LNCaP clone FGC (cell line): ENCODE measurements around the gene SNRNP25.

Experiments
- DNase-seq: peaks from one replicate; pipeline ENCODE4 v3.0.0-alpha.2; 2011; ENCODE audit warnings: low read depth
- H3K4me3 ChIP-seq: 2 replicates; pipeline ENCODE4 v1.5.1; 2011; ENCODE audit warnings: mild to moderate bottlenecking, low read depth, low read length, control low read depth
- TF ChIP-seq, protein P1 (sequence below): IDR thresholded peaks from 2 replicates; pipeline ENCODE4 v1.5.1; 2012; ENCODE audit warnings: mild to moderate bottlenecking; ENCODE audit not compliant: control insufficient read depth, insufficient read depth; ENCODE audit errors: extremely low read depth

The SNRNP25 gene

DNA sequence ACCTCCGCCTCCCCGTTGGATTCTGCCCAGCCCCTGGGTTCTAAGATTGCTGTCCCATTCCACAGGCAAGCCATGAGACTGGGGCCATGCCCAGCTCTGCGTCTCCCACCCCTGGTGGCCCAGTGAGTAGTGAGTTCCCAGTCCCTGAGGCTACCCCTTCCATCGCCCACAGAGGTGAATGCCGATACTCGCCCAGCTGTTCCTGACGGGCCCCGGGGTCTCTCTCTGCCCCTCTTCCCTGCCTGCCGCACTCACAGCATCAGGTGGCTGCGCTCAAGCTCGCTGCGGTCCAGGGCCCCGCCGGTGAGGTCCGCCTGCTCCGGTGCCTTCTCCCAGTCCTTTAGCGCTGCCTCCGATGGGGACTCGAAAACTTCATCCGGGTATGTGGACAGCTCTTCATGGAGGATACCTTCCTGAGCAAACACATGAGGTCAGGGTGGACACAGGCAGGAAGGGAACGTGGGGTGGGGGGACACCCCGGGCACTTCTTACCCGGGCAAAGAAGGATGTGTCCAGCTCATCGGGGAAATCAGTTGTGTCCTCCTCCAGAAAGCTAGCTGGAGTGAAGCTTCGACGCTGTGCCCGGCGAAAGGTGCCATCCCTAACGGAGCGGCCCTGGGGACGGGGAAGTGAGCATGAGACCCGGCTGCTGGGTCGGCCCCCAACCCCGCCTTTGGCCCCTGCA is 8.8 kb downstream of the SNRNP25 start:
- no peak overlapping the region for H3K4me3 ChIP-seq
- no peak for DNase-seq
- TF ChIP-seq, protein P1, sequence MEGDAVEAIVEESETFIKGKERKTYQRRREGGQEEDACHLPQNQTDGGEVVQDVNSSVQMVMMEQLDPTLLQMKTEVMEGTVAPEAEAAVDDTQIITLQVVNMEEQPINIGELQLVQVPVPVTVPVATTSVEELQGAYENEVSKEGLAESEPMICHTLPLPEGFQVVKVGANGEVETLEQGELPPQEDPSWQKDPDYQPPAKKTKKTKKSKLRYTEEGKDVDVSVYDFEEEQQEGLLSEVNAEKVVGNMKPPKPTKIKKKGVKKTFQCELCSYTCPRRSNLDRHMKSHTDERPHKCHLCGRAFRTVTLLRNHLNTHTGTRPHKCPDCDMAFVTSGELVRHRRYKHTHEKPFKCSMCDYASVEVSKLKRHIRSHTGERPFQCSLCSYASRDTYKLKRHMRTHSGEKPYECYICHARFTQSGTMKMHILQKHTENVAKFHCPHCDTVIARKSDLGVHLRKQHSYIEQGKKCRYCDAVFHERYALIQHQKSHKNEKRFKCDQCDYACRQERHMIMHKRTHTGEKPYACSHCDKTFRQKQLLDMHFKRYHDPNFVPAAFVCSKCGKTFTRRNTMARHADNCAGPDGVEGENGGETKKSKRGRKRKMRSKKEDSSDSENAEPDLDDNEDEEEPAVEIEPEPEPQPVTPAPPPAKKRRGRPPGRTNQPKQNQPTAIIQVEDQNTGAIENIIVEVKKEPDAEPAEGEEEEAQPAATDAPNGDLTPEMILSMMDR: no peak

DNA sequence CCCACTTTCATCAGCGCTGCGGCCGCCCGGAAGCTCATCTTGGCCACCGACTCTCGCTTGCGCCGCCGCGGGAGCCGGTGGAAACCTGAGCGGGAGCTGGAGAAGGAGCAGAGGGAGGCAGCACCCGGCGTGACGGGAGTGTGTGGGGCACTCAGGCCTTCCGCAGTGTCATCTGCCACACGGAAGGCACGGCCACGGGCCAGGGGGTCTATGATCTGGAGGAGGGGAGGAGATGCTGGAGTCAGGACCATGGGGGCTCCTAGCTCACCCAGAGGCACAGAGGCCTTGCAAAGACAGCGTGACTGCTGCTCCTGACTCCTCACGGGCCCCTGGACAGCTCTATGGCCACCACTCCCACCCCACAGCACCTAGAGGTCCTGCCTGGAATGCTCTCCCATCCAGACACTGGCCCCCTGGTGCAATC is 9.4 kb downstream of the SNRNP25 start:
- TF ChIP-seq, protein P1: no peak
- DNase-seq: no peak
- H3K4me3 ChIP-seq: no peak overlapping the region

DNA sequence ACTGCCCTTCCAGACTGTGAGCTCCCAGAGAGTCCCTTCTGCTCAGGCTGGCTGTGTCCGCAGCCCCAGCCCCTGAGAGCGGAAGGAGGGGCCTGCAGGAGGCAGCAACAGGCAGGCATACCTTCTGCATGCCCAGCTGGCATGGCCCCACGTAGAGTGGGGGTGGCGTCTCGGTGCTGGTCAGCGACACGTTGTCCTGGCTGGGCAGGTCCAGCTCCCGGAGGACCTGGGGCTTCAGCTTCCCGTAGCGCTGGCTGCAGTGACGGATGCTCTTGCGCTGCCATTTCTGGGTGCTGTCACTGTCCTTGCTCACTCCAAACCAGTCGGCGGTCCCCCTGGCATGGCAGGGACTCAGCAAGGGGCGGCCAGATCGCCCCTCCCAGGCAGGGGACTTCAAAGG is 9.8 kb downstream of the SNRNP25 start:
- DNase-seq: no peak
- TF ChIP-seq, protein P1: no peak
- no peak overlapping the region for H3K4me3 ChIP-seq

DNA sequence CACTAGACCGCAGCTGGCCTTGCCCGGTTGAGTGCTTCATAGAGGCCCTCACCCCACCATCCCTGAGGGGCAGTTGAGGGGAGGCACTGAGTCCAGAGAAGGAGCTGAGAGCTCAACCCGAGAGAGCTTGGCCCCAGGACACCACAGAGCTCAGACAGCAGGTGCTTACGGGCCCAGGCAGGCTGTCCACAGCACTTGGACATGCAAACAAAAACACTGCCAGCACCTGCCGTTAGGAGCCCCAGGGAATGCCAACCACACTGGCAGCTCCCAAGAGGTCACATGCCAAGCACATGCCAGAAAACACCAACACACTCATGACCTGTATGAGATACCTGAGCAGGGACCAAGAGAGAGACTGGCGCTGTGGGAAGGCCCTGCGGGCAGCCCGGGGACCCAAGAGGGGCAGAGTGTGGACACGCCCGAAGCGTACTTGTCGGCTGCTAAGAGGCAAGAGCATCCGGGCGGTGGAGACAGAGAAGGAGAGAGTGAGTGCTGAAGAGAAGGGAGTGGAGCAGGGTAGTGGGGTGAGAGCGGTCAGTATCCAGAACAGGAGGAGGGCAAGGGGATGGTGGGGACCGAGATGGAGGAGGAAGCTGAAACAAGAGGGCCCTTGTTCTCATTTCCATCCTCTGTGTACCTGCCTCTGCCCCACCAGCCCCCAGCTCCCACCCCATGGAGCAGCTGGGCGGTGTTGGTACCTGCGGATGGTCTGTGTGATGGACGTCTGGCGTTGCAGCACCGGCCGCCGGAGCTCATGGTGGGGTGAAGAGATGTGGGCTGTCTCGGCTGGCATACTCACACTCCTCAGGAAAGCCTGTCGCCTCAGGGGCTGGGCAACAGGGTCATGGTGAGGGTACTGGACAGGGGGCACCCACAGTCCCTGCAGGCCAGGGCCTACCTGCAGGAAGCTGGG is 10.6 kb downstream of the SNRNP25 start:
- TF ChIP-seq, protein P1: no peak
- no peak for DNase-seq
- no peak overlapping the region for H3K4me3 ChIP-seq

DNA sequence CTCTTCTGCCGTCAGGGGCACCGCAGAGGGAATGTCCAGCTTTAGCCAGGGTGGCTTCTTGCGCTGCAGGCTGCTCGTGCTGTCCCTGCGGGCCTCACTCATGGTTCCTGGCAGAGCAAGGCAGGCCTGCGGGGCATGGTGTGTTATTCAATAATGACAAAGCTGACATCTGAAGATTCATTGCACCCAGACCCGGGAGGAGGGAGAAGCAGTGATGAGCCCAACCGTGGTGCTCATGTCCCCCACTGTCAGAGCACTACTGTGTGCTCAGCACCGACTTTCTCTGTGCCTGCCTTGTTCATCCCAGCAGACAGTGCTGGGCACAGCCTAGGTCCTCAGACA is 11.3 kb downstream of the SNRNP25 start:
- no peak for DNase-seq
- TF ChIP-seq, protein P1: no peak
- no peak overlapping the region for H3K4me3 ChIP-seq

DNA sequence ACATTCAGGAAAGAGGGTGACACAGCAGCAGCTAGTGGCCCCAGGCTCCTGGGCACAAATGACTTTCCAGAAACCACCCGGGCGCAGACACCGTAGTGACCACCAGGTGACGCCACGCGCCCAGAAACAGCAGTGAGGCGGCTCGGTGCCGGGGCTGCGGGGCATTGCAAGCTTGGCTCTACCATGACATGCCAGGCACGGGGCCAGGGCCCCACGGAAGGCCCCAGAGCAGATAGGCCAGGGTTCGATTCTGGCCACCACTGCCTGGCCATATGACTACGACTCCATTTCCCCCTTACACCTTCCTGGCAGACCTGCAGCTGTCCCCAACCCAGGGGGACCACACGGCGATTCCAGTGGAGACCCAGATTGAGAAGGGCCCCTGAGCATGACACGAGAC is 12.1 kb downstream of the SNRNP25 start:
- no peak overlapping the region for H3K4me3 ChIP-seq
- no peak for DNase-seq
- TF ChIP-seq, protein P1: peak; percentile 97
